ENCODE results near the gene NEK5. TPM values are rescaled to one million over a fixed set of nuclear protein-coding genes. Genes with fewer than 3 reads are reported as not detected.

The NEK5 gene
- total and polyA plus RNA-seq, 2 experiments from 2014 or later: 0.73 to 1.3 TPM

- TF ChIP-seq CTCF (conservative IDR thresholded peaks at IDR 0.05; ENCODE audit: low read depth in 2 of 2): no peak
- no peak for TF ChIP-seq ZNF114 (CRISPR knock-in tag; IDR thresholded peaks at IDR 0.05)
- no peak for TF ChIP-seq REST (IDR thresholded peaks at IDR 0.05; ENCODE audit: unreplicated experiment)
- TF ChIP-seq JUNB (IDR thresholded peaks at IDR 0.05; ENCODE audit: unreplicated experiment): no peak
- no peak for TF ChIP-seq CREB1 (CRISPR knock-in tag; IDR thresholded peaks at IDR 0.05; ENCODE audit: low read depth)
Observed at GRCh38 chr13:52105841-52106240, 23.0 kb downstream of the NEK5 start (continued).

GRCh38 chr13:52104624-52105023, 24.2 kb downstream of the NEK5 start:
- H3K27ac ChIP-seq (ENCODE audit: low read depth): no peak overlapping the region
- TF ChIP-seq EZH2 (IDR thresholded peaks at IDR 0.05; ENCODE audit: low read depth, unreplicated experiment) (no peak), ZNF114 (CRISPR knock-in tag; IDR thresholded peaks at IDR 0.05) (no peak), ZNF331 (CRISPR knock-in tag; IDR thresholded peaks at IDR 0.05; ENCODE audit: low read depth) (no peak), ZNF462 (CRISPR knock-in tag; IDR thresholded peaks at IDR 0.05) (no peak), JUNB (IDR thresholded peaks at IDR 0.05; ENCODE audit: unreplicated experiment) (no peak), CTCF (conservative IDR thresholded peaks at IDR 0.05; ENCODE audit: low read depth in 2 of 2) (no peak), ETS1 (IDR thresholded peaks at IDR 0.05) (no peak), CREB1 (CRISPR knock-in tag; IDR thresholded peaks at IDR 0.05; ENCODE audit: low read depth) (no peak)

More at GRCh38 chr13:52104624-52105023, 24.2 kb downstream of the NEK5 start:
- Mint-ChIP-seq H3K36me3 (ENCODE audit: low read depth) (peaks cover 12% of the 10 kb centered on the region; the same call in 2 of the 3 replicates), H3K27me3 (ENCODE audit: insufficient read depth, low read depth, poor library complexity) (peaks cover 3% of the 10 kb centered on the region), H3K4me1 (peaks cover 1% of the 10 kb centered on the region; the same call in 1 of the 3 replicates), H3K4me3 (no peak overlapping the region), H3K9me3 (peaks cover 13% of the 10 kb centered on the region; the same call in 2 of the 3 replicates), H3K27ac (no peak overlapping the region)
- no peak for DNase-seq (ENCODE audit: low spot score)
- H3K79me2 ChIP-seq (replicated peaks; ENCODE audit: insufficient read depth): no peaks in the 10 kb centered on the region
- no peak overlapping the region for H3K4me2 ChIP-seq
- H4K20me1 ChIP-seq (replicated peaks; ENCODE audit: insufficient read depth): no peaks in the 10 kb centered on the region
- H3K27me3 ChIP-seq (ENCODE audit: insufficient read depth): no peaks in the 10 kb centered on the region
- no peak overlapping the region for H2AFZ ChIP-seq
- H3K9me2 ChIP-seq (ENCODE audit: insufficient read depth): no peaks in the 10 kb centered on the region
- no peaks in the 10 kb centered on the region for H3F3A ChIP-seq (replicated peaks; ENCODE audit: low read depth)
- ATAC-seq: no peak
- H3K4me3 ChIP-seq: no peak overlapping the region
- no peaks in the 10 kb centered on the region for H3K4me1 ChIP-seq (ENCODE audit: insufficient read depth)
- no peaks in the 10 kb centered on the region for H3K36me3 ChIP-seq (ENCODE audit: insufficient read depth)

All from GM23338 (cell line).